NCI-H526 (cell line): ENCODE data around the gene CMTR1.
"Not testable (repeated sequence)": the region's sequence is repeated elsewhere in the genome, so short reads cannot be mapped to it uniquely, and the experiment has no call there.

ENCODE experiments used
- DNase-seq, 2 experiments: peaks; one replicate each; lab custom pipeline; 2025; lab: John Stamatoyannopoulos, UW

CMTR1 gene

DNA sequence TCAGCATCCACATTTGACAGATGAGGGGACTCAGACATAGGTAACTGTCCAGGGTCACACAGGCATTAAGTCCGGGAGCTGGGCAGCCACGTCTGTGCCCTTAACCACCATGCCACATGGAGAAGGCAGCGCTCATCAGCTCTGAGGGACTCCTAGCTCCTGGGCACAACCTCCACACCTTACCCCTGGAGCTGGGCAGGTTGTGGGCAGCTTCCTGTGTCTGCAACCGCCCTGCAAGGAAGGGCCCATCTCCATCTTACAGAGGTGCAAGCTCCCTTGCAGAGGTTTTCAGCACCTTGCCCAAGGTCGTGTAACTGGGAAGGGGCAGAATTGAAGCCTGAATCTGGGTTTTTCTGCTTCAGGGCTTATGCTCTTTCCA, 58.8 kb downstream of the CMTR1 start:
- DNase-seq: no peak

DNA sequence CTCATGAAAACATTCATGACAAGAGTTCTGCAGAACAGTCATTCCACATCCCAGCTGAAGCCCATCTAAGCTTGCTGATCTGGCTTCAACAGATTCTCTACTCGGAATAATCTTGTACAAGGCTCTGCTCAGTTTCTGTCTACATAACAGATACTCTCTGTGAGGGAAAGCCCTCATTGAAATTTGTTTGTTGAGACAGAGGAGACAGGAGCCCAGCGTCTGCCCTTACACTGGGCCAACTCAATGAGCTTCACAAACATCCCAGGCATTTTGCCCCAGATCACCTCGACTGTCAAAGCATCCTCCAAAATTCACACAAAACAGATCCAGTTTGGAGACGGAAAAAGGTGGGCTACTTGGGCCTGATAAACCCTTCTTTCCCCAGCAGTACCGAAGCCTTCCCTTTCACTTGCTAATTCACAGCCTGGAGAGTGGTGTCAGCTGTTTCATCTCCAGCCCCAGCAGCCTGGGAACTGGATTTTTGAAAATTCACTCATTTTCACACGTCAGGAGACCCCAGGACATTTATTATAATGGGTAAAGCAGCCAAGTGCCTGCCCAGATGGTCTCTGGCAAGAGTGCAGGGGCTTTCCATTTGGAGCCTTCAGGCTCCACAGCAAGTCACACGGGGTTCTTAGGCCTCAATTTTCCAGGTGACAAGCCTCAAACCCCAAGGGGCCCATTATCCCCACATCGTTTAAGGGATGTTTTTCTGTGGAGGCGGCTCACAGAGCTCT, 59.4 kb downstream of the CMTR1 start:
- no peak for DNase-seq

DNA sequence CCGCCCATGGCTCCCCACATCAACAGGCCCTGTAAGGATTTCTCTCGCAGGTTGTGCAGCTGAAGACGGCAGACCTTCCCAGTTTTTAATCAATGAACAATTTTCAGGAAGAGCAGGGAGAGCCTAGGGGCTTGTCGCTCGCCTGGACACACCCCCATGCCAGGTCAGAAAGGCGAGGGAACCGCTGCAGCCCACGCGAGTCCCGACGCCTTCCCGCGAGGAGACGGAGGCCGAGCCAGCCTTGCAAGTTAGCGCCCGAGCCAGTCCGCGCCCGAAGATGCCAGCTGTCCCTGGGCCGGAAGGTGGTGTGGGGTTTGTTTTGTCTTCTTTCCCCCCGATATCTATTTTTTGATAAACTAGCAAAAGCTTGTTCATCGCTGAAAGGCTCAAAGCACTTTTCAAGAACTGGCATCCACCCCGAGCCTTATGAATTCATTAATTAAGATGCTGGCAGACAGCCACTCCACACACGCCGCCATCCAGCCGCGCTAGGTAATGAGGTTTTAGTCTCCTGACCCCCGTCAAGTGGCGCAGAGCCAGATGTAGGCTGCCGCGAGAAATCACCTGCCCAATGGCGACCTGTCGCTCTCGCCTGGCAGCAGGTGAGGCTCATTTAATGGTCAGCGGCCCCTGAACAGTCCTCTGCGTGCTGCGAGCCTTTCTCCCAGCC, 60.1 kb downstream of the CMTR1 start:
- DNase-seq: no peak

DNA sequence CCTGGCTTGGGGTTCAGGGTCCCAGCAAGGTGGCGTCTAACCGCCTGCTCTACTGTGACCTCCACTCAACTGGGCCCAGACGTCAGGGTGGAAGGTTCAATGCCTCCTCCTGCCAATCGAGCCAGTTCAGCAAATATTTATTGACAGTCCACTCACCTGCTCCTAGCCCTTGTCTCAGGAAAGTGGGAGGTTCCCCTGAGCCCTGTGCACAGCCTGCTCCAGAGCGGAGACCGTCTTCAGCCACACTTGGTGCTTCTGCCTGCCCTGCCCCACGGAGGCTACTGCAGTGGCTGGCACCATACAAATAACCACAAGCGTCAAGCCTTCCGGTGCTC, 60.6 kb downstream of the CMTR1 start:
- DNase-seq: no peak

DNA sequence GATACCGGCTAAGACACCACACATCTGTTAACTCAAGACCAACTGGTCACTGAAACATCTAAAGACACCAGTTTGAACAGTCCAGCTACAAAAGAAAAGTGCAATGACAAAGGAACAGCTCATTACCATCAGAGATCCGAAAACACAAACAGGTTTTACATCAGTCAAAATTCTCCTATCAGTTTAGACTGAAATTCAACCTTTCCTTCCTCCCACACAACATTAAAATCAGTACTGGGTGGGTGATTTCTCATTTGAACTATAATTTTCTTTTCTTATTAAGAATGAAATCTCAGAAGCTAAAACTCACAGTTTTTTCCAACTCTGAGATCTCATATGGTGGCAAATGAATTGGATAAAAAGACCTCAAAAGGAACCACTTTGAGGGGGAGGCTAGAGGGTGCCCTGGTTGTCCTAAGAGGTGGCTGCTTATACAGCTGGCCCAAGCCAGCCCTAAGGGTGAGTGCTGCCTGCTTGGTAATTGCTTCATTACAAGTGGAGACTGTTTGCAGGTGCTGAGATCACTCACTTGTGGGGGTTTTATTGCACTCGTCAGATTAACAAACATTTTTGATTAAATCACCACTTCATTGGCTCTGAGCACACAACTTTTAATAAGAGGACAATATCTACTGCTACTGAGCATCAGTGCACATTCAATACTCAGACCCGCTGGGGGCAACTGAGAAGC, 62.4 kb downstream of the CMTR1 start:
- no peak for DNase-seq

DNA sequence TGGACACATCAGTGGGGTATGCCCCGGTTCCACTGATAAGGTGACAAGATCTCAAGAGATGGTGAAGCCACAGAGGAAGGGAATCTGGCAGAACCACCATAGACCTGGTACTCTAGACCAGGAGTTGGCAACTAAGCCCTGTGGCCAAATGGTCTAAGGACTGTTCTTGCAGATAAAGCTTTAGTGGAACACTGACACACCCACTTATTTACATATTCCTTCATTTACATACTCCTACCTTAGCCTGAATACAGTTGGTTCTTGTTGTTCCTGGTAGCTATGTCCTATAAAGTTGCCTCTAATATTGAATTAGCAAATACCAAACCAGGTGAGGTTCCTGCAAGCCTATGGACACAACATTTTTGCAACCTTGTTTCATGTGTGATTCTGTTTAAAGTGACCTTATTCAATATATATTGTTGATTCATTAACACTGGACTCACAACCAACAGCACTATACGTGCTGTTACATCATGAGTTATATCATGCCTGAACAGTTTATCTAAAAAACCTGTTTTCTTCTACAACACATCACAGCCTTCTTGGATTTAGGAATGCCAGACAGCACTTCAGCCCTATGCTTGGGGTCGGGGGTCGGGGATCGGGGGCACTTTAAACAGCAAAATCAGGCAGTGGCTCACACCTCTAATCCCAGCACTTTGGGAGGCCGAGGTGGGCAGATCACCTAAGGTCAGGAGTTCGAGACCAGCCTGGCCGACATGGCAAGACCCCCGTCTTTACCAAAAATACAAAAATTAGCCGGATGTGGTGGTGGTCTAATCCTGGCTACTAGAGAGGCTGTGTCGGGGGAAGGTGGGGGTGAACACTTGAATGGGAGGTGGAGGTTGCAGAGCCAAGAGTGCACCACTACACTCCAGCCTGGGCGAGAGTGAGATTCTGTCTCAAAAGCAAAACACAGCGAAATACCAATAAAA, 64.2 kb downstream of the CMTR1 start:
- DNase-seq: peak; percentile 59 to 80

DNA sequence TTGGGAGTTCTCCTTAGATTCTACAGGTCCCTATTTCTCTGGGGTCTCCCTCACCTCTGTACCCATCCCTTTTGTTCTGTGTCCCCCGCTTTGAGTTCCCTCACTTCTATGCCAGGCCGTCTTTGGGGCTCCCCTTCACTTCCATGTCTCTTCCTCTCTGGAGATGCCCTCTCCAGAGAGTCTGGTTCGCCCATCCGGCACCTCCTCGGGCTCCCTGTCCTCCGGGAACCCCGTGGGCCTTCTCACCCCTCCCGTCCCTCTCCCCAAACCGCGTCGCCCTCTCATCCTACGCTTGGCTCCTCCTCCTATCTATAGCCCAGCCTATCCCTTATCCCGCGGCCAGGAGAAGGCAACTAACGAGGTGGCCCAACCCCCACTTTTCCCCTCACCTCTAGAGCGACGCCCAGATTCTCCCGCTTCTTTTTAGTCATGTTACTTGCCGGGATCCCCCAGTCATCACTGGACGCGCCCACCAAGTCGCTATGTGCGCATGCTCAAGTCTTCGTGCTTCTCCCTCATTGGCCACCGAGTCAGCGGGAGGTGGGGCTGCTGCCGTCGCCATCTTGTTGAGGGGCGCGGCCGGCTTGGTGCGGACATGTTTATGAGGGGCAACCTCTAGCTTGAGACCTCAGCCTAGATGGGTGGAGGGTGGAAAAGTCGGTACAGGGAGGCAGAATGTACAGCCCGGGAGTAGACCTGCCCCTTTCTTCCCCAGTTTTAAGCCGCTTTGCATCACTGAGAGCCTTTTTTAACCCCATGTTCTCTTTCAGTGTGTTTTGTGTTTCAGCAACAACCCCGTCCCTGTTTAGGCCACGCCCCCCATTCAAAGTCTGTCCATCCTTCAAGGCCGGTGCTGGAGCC, 66.6 kb downstream of the CMTR1 start, which contains the start of gene CCDC167:
TSS of gene CCDC167 (minus strand) at position 461 of the 861 bp plus-strand sequence. CDS start at position 431, 30 bp downstream.
- peak; percentile 98 for DNase-seq

DNA sequence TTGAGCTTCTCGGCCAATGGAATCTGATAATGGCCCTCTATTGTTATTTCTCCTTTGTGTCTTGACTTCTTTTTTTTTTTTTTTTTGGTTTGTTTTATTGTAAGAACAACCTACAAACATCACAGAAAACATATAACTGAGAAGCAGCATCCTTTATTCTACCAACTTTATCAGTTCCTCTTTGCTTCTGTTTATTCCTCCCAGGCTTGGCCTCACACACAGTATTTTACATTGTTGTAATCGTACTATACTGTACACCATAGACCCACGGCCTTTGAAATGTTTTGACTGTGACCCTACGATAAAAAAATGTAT, 67.2 kb downstream of the CMTR1 start:
- DNase-seq: no peak

DNA sequence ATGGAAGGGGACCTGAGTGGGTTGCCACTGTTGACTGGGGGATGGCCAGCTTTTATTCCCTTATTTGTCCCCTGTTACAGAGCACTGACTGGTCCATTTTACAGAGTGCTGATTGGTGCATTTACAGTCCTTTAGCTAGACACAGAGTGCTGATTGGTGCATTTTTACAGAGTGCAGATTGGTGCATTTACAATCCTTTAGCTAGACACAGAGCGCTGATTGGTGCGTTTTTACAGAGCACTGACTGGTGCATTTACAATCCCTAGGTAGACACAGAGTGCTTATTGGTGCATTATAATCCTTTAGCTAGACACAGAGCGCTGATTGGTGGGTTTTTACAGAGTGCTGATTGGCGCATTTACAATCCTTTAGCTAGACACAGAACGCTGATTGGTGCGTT, 67.9 kb downstream of the CMTR1 start:
- DNase-seq: not testable (repeated sequence)

DNA sequence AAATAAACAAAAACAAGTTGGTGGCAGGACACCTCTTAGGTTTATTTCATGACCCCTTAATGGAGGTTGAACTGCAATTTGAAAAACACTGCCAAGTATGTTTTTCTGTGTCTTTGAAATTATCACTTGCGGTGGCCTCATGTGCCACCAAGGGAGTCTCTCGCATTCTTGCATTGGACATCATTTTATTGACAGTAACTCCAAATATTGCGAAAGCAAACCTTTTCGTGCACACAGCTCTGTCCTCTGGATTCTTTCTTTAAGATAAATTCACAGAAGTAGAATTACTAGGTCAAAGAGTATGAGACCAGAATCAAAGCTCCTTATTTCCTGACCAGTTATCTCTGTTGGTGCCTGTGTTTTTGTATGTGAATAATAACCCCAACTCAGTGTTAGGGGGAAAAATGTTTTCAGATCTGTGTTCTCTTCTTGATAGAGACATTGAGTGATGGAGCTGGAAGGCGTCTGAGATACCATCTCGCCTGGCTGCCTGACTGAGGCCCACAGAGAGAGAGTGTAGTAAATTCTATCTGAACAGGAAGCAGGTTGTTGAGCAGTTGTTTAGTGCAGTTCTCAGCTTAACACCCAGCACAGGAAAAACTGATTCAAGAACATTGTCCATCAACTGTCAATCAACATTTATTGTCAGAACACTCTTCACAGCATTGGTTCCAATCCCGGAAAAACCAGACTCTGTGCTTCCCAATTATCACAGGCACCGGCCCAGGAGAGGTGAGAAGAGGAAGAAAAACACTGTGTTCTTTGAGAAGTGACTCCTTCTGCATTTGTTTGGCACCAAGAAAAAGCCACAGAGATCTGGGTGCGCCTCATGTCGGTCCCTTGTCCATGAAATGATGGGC, 68.8 kb downstream of the CMTR1 start:
- no peak for DNase-seq

DNA sequence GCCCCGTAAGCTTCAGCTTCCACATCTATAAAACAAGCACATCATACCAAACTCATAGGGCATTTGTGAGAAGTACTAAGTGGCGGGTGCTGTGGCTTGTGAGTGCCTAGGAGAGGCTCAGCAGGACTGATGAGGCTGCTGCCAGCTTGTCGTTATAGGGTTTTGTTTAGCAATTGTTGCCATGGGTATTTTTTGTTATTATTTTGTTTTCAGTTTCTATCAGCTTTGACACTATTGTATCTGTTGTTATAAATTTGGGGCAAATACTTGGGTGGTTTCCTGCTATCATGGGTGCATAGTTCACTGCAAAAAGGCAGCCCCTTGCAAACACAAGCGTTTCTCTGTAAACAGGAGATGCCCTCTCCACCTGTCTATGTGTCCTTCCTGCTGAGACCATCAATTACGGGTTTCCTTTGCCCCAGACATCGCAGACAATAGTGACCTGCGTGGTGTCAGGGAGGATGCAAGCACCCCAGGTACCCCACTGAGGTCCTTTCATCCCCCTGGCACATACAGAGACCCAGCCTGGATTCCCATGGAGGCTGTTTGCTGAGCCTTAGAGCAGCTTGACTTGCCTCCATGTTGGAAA, 69.8 kb downstream of the CMTR1 start:
- DNase-seq: no peak

DNA sequence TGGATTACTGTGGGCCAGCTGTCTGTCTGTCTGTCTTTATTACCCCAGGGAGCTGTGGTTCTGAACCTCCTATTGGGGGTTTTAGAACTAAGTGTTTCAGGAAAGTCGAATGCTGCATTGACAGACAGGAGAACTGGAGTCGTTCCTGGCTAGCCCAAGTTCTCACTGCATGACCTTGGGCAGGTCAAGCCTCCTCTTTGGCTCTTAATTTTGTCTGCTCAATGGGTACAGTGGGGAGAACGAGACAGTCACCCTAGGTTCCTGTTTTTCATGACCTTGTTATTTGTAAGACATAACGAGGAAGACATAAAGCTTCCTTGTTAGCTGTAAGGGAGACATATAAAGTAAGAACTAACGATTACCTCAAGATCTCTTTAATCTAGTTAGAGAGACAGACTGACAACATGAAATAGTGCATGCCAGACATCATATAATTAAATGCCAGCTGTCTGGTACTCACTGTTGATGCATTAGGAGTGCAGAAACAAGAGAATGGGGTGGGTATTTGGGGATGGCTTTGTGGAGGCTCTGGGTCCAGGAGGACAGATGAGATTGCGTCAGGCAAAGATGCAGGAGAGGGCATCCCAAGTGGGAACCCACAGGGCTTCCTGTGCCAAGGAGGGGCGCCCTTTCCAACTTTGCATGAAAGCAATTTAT, 70.4 kb downstream of the CMTR1 start:
- no peak for DNase-seq

DNA sequence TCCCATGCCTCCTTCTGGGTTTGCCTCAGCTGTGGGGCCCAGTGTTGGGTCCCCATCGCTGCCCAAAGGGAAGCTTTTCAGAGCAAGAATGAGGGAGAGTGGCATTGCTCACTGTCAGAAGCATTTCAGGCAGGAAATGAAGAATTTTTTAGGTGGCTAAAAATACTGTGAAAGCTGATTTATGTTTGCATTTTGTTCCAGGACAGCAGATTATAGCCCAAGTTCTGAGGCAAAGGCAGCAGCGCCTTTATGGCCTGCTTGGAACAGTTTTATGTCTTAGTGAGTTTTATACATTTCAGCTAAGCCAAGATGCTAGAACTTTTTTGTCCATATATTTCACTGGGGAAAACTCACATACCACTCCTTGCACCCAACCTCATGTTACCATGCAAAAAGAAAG, 71.0 kb downstream of the CMTR1 start:
- DNase-seq: no peak

DNA sequence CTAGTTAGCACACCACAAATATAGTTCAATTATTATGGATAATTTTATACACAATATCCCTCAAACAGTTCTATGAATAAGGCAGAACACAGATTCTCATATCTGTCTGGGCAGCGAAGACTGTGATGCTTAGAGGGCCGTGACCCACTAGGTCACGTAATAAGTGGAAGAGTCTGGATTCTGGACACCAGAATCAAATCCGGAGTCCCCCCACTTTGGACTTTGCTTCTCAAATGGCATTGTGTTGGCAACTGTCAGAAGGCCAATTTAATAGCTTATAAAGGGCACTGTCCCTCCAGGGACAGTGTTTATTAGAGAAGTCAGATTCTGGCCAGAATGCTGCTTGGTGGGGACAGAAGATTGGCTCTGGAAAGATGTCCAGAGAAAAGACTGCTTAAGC, 73.5 kb downstream of the CMTR1 start:
- no peak for DNase-seq

DNA sequence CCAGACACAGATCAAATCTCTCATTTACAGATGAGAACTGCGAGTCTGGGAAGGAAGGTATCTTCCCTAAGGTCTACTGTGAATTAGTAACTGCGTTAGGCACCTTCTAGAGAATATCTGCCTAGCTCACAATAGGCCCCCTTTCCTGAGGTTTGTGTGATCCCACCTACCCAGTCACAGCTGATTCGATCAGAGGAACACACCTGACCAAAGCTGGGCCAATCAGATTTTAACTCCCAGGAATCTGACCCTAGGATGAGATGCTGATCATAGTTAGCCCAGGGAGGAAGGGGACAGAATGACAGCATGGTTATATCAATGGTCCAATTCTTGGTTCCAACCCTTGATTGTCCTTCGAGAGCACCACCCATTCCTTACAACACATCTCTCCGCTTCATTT, 74.1 kb downstream of the CMTR1 start:
- DNase-seq: no peak

DNA sequence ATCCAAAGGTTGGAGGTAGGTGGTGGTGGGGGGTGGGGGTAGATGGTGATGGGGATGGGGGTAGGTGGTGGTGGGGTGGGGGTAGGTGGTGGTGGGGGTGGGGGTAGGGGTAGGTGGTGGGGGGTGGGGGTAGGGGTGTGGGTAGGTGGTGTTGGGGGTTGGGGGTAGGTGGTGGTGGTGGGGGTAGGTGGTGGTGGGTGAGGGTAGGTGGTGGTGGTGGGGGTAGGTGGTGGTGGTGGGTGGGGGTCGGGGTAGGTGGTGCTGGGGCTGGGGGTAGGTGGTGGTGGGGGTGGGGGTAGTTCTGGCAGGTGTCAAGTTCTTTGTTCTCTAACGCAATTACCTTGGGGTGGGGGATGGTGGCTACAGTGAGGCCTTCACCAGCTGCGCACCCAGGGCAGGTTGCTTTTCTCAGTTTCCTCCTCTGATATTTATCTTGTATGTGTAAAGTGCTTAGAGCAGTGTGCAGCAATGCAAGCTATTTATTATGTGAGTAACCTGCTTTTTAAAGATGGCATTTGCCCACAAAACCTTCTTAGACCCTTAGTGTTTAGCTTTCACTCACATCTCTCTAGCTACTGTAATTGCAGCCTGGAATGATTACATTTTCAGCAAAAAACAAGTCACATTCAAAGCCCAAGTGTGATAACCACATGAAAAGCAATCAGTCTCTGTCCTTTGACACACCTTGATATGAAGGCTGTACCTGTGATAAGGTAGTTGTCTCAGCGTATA, 74.8 kb downstream of the CMTR1 start:
- no peak for DNase-seq

DNA sequence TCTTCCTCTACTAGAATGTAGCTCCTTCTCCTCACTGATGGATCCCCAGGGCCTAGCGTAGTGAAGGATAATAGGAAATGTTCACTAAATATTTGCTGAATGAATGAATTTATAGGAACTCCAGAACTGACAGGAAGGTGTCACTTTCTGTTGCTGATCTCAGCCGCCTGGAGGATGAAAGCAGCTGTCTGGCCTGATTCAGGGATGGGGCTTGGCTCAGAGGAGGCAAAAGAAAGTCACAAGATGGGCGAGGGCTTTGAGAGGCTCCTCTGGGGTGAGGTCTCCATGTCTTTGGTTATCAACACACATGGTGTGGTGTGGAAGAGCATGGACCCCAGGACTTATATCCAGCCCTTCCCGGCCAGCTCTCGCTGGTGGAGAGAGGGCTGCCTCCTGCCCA, 78.2 kb downstream of the CMTR1 start:
- no peak for DNase-seq

DNA sequence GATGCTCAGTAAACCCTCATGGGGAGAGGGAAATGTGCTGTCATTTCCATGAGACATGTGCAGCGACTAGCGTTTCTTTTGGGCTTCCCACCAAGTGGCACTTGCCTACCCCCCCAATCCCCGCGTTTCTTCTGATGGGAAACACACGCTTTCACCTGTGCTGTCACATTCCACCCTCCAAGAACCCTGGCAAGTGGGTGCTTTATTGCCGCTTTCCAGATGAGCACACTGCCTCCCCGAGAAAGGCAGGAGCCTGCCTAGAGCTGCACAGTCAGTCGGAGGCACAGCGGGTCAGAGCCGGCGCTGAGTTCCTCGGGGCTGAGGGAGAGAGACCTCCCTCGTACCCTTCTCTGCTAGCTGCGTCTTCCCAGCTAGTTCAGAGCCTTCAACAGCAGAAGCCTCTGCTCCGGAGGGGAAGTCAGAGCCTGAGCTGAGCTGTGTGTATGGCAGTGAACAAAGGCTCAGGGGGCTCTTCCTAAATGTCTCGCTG, 78.9 kb downstream of the CMTR1 start:
- DNase-seq: no peak
